HepG2 (cell line): ENCODE data around the gene UBQLN4. TPM values are rescaled to one million over a fixed set of nuclear protein-coding genes. Genes with fewer than 3 reads are reported as not detected.

Source experiments
- ETV6 ChIP-seq: sonication (generic); formaldehyde crosslinking; conservative IDR thresholded peaks from 2 replicates; pipeline ENCODE4 v1.4.0; 2020; ENCODE audit warnings: missing genetic modification reagents
- KLF13 ChIP-seq: sonication (generic); formaldehyde crosslinking; IDR thresholded peaks from 2 replicates; pipeline ENCODE4 v1.4.0; 2020; ENCODE audit warnings: mild to moderate bottlenecking, missing genetic modification reagents
- MAFG ChIP-seq: sonication (generic); formaldehyde crosslinking; IDR thresholded peaks from 2 replicates; pipeline ENCODE4 v1.5.1; 2020; ENCODE audit warnings: mild to moderate bottlenecking, missing genetic modification reagents
- MAX ChIP-seq: IDR thresholded peaks from 2 replicates; pipeline ENCODE4 v1.6.1; 2012; ENCODE audit warnings: inconsistent platforms
- NFE2L2 ChIP-seq: fragments of 150-350 bp; IDR thresholded peaks from 2 replicates; pipeline ENCODE4 v1.6.1; 2014; ENCODE audit warnings: low read length
- NR2F6 ChIP-seq, 2 experiments: IDR thresholded peaks; 2 replicates each; pipeline ENCODE4 v1.6.1; 2016; ENCODE audit warnings: antibody characterized with exemption in 1 of 2, mild to moderate bottlenecking in 1 of 2
- RARG ChIP-seq: sonication (generic); formaldehyde crosslinking; IDR thresholded peaks from 2 replicates; pipeline ENCODE4 v1.4.0; 2020; ENCODE audit warnings: low read depth, mild to moderate bottlenecking, missing genetic modification reagents
- RBM39 ChIP-seq: fragments of 200-400 bp; formaldehyde crosslinking; IDR thresholded peaks from one replicate; pipeline ENCODE4 v1.6.1; 2018; ENCODE audit warnings: antibody characterized with exemption, mild to moderate bottlenecking, low read depth, low read length; ENCODE audit not compliant: poor library complexity, severe bottlenecking
- SMAD1 ChIP-seq: sonication (generic); formaldehyde crosslinking; IDR thresholded peaks from 2 replicates; pipeline ENCODE4 v1.4.0; 2020; ENCODE audit warnings: missing genetic modification reagents, low read depth, mild to moderate bottlenecking, borderline replicate concordance
- TERF1 ChIP-seq: sonication (generic); formaldehyde crosslinking; IDR thresholded peaks from 2 replicates; pipeline ENCODE4 v1.8.0; 2022; ENCODE audit warnings: mild to moderate bottlenecking, missing genetic modification reagents, moderate library complexity
- USF2 ChIP-seq, 2 experiments: sonication (generic) in 1 of 2; formaldehyde crosslinking in 1 of 2; IDR thresholded peaks; 2 replicates each; pipeline versions ENCODE4 v1.5.1 to v1.6.1; 2011 to 2020; ENCODE audit warnings: borderline replicate concordance in 1 of 2, low read depth in 1 of 2, low read length in 1 of 2, mild to moderate bottlenecking in 1 of 2, missing genetic modification reagents in 1 of 2, moderate library complexity in 1 of 2
- WIZ ChIP-seq: sonication (generic); formaldehyde crosslinking; IDR thresholded peaks from 2 replicates; pipeline ENCODE4 v1.5.1; 2020; ENCODE audit warnings: mild to moderate bottlenecking, missing genetic modification reagents
- XRCC5 ChIP-seq: fragments of 200-400 bp; formaldehyde crosslinking; optimal IDR thresholded peaks from 2 replicates; pipeline ENCODE3; 2017; ENCODE audit warnings: mild to moderate bottlenecking, low read length
- ZNF3 ChIP-seq: IDR thresholded peaks from 2 replicates; pipeline ENCODE4 v1.7.0; 2017; ENCODE audit warnings: inconsistent platforms
- ZNF33A ChIP-seq: sonication (generic); formaldehyde crosslinking; IDR thresholded peaks from 2 replicates; pipeline ENCODE4 v1.5.1; 2020; ENCODE audit warnings: missing genetic modification reagents, mild to moderate bottlenecking, moderate library complexity, borderline replicate concordance
- ZNF354B ChIP-seq: sonication (generic); formaldehyde crosslinking; IDR thresholded peaks from 2 replicates; pipeline ENCODE4 v1.8.0; 2022; ENCODE audit warnings: mild to moderate bottlenecking, missing genetic modification reagents
- ZNF44 ChIP-seq: sonication (generic); formaldehyde crosslinking; IDR thresholded peaks from 2 replicates; pipeline ENCODE4 v1.5.1; 2020; ENCODE audit warnings: mild to moderate bottlenecking, missing genetic modification reagents
- ZNF569 ChIP-seq: sonication (generic); formaldehyde crosslinking; IDR thresholded peaks from 2 replicates; pipeline ENCODE4 v1.5.0; 2020; ENCODE audit warnings: mild to moderate bottlenecking, missing genetic modification reagents, moderate library complexity, borderline replicate concordance
- ZNF709 ChIP-seq: sonication (generic); formaldehyde crosslinking; IDR thresholded peaks from 2 replicates; pipeline ENCODE4 v1.5.0; 2020; ENCODE audit warnings: mild to moderate bottlenecking, missing genetic modification reagents
- ZNF839 ChIP-seq: sonication (generic); formaldehyde crosslinking; IDR thresholded peaks from 2 replicates; pipeline ENCODE4 v1.4.0; 2020; ENCODE audit warnings: missing genetic modification reagents, mild to moderate bottlenecking, borderline replicate concordance
- ZXDC ChIP-seq: sonication (generic); formaldehyde crosslinking; IDR thresholded peaks from 2 replicates; pipeline ENCODE4 v1.5.0; 2020; ENCODE audit warnings: mild to moderate bottlenecking, missing genetic modification reagents
- polyA plus RNA-seq, 8 experiments: library from polyadenylated mRNA; depleted of rRNA in 3 of 8; stranded (reverse) in 7 of 8; unstranded in 1 of 8; fragments of >200 nt; fragmentation: Illumina TruSeq in 4 of 8; extraction: Trizol in 4 of 8; gene quantifications; 2 replicates each; pipeline versions ENCODE4 v1.2.1 to v1.2.3, GENCODE V29; 2011 to 2016; ENCODE audit warnings: low read depth in 4 of 8, missing spikeins in 1 of 8, mixed read lengths in 1 of 8; ENCODE audit not compliant: insufficient read depth in 1 of 8
- total RNA-seq, 5 experiments: library from RNA; depleted of rRNA; stranded (reverse); fragments of >200 nt; fragmentation: Illumina TruSeq; extraction: Trizol; gene quantifications; 2 replicates each; pipeline ENCODE4 v1.2.3, GENCODE V29; 2016; ENCODE audit warnings: low read depth in 1 of 5

UBQLN4 gene
- total and polyA plus RNA-seq, 2 of the 13 experiments (the other 11 are each of a cell fraction or from before 2014, with no cell fraction given): 31.5 to 39.8 TPM

GRCh38 chr1:156054500-156055280 is 1.1 kb upstream of the UBQLN4 start, which contains the start of gene LAMTOR2 (continued):
- TF ChIP-seq ZNF3 (no peak), ZXDC (CRISPR knock-in tag) (no peak), WIZ (no peak), MAX (peak; percentile 96), ZNF354B (0 out of 2 replicates have a peak, but pooled peaks have one; percentile 11), ZNF33A (CRISPR knock-in tag) (no peak), XRCC5 (no peak), RARG (CRISPR knock-in tag) (no peak), TERF1 (CRISPR knock-in tag) (no peak), ZNF569 (CRISPR knock-in tag) (no peak), ZNF44 (no peak), ZNF709 (CRISPR knock-in tag) (no peak; the same call in 1 of the 2 replicates), USF2 (IDR thresholded peaks at IDR 0.05; ENCODE audit: low read depth, low read length) (no peak), USF2 (CRISPR knock-in tag; IDR thresholded peaks at IDR 0.05; ENCODE audit: borderline replicate concordance) (peak; percentile 48; the same call in 1 of the 2 replicates), ZNF839 (no peak), NR2F6 (IDR thresholded peaks at IDR 0.05) (peak; percentile 39; the same call in 1 of the 2 replicates), NR2F6 (CRISPR knock-in tag; IDR thresholded peaks at IDR 0.05) (peak; percentile 54), RBM39 (peak; percentile 71), MAFG (CRISPR knock-in tag) (no peak), NFE2L2 (peak; percentile 19; the same call in 1 of the 2 replicates), SMAD1 (peak; percentile 76; the same call in 1 of the 2 replicates), KLF13 (no peak), ETV6 (no peak)
